Hematopoietic multipotent progenitor cell treated with erythropoietin and hydrocortisone succinate and interleukin-3 and kit ligand, for 6 days (in vitro differentiated cells): Measurements from ENCODE around the gene EDC4.
A peak's percentile ranks its signal among the peaks of the same experiment; 100 is the strongest.
"Not testable (repeated sequence)": the region's sequence is repeated elsewhere in the genome, so short reads cannot be mapped to it uniquely, and the experiment has no call there.

Source experiments
- DNase-seq: peaks from one replicate; pipeline ENCODE4 v3.0.0-alpha.2; 2015

Gene EDC4

GRCh38 chr16:67872631-67873434, at the start of gene EDC4:
Gene EDC4, plus strand, starts transcription at chr16:67873052. Its CDS starts 210 bp downstream, at chr16:67873262.
- DNase-seq: peak; percentile 90

- no peak for DNase-seq
These were observed 47.7 kb upstream of the EDC4 start for GRCh38 chr16:67825119-67825518.

- no peak for DNase-seq
These were observed 46.9 kb upstream of the EDC4 start for GRCh38 chr16:67825906-67826305.

- DNase-seq: no peak
These were observed 44.2 kb upstream of the EDC4 start for GRCh38 chr16:67828651-67829050.

GRCh38 chr16:67833030-67833414, 39.8 kb upstream of the EDC4 start:
- DNase-seq: peak; percentile 55

GRCh38 chr16:67833415-67834241, 39.2 kb upstream of the EDC4 start:
- peak; percentile 96 for DNase-seq

- no peak for DNase-seq
These were observed 38.6 kb upstream of the EDC4 start for GRCh38 chr16:67834242-67834614.

GRCh38 chr16:67837190-67837589, 35.7 kb upstream of the EDC4 start:
- not testable (repeated sequence) for DNase-seq

GRCh38 chr16:67837811-67838210, 35.0 kb upstream of the EDC4 start:
- DNase-seq: no peak

- DNase-seq: no peak
These were observed 31.5 kb upstream of the EDC4 start for GRCh38 chr16:67841198-67841815.

- DNase-seq: peak; percentile 99
These were observed 30.9 kb upstream of the EDC4 start, which contains the start of gene THAP11 for GRCh38 chr16:67841816-67842508. Gene THAP11, plus strand, starts transcription at chr16:67842320. Its CDS starts 235 bp downstream, at chr16:67842555.

- DNase-seq: peak; percentile 71
These were observed 30.1 kb upstream of the EDC4 start for GRCh38 chr16:67842509-67843342.

- no peak for DNase-seq
These were observed 29.5 kb upstream of the EDC4 start for GRCh38 chr16:67843343-67843765.

GRCh38 chr16:67844497-67844896, 28.4 kb upstream of the EDC4 start:
- DNase-seq: no peak

GRCh38 chr16:67845291-67846062, 27.4 kb upstream of the EDC4 start:
- peak; percentile 22 for DNase-seq

- DNase-seq: peak; percentile 16
These were observed 26.9 kb upstream of the EDC4 start for GRCh38 chr16:67846063-67846319.

GRCh38 chr16:67846320-67847063, 26.4 kb upstream of the EDC4 start, which contains the start of gene NUTF2:
Gene NUTF2, plus strand, starts transcription at chr16:67846933. Its CDS starts 18,198 bp downstream, at chr16:67865131.
- DNase-seq: peak; percentile 97

- DNase-seq: peak; percentile 86
These were observed 25.6 kb upstream of the EDC4 start, which contains the start of gene CENPT for GRCh38 chr16:67847064-67847861. Gene CENPT, minus strand, starts transcription at chr16:67847693. Its CDS starts 13,834 bp downstream, at chr16:67833859.

- DNase-seq: no peak
These were observed 24.7 kb upstream of the EDC4 start for GRCh38 chr16:67848118-67848517.
